GM12878 (cell line): Measurements from ENCODE around the gene AGRN. TPM values are rescaled to one million over a fixed set of nuclear protein-coding genes. Genes with fewer than 3 reads are reported as not detected.

Source experiments
- ATAC-seq: fragments of 200-7000 bp; cut with Tn5 transposase; 3 replicates; pipeline ENCODE4 v1.9.1; 2020; ENCODE audit warnings: mild to moderate bottlenecking, moderate library complexity
- BruUV-seq: library from RNA; stranded (reverse); fragments of 400-500 nt; replicated peaks from 2 replicates; lab custom pipeline; 2021; lab: Mats Ljungman, UMichigan
- CTCF ChIA-PET: fragments of 300-600 bp; sonication (Branson Sonifier 250); formaldehyde crosslinking; extraction: SDS; loops from one replicate; lab custom pipeline; 2021; ENCODE audit warnings: inconsistent platforms; lab: Yijun Ruan, JAX
- POLR2A ChIA-PET: fragments of 350-600 bp; formaldehyde crosslinking; extraction: SDS; loops from one replicate; lab custom pipeline; 2021; ENCODE audit warnings: inconsistent platforms; lab: Charles Lee
- RAD21 ChIA-PET: fragments of 300-600 bp; sonication (Branson Sonifier 250); formaldehyde crosslinking; loops from one replicate; lab custom pipeline; 2023; ENCODE audit warnings: antibody characterized with exemption; ENCODE audit not compliant: unreplicated experiment; lab: Charles Lee
- SMC1A ChIA-PET: fragments of 300-600 bp; sonication (Branson Sonifier 250); formaldehyde crosslinking; loops from one replicate; lab custom pipeline; 2023; ENCODE audit not compliant: unreplicated experiment, uncharacterized antibody; lab: Charles Lee
- DNase-seq: peaks from one replicate; pipeline ENCODE4 v3.0.0-alpha.2; 2011; ENCODE audit warnings: low read depth, low spot score
- FAIRE-seq: peaks from 3 replicates; lab custom pipeline; 2011; peaks lifted over from hg19 to GRCh38; lab: Jason Lieb, UNC
- H2AFZ ChIP-seq: 2 replicates; pipeline ENCODE4 v1.6.0; 2011; ENCODE audit warnings: low read depth, low read length, control low read depth; ENCODE audit not compliant: control insufficient read depth
- H3K27ac ChIP-seq: 2 replicates; pipeline ENCODE4 v1.5.1; 2011; ENCODE audit warnings: control low read depth; ENCODE audit not compliant: control insufficient read depth, insufficient read depth
- H3K27me3 ChIP-seq, 2 experiments: replicated peaks in 1 of 2; 2 replicates each; pipeline versions ENCODE4 v1.6.0 to v1.6.1; 2011; ENCODE audit warnings: low read length in 1 of 2; ENCODE audit not compliant: control insufficient read depth in 2 of 2, insufficient read depth in 2 of 2
- H3K36me3 ChIP-seq, 2 experiments: 2 replicates each; pipeline ENCODE4 v1.5.1; 2011; ENCODE audit warnings: low read length in 1 of 2; ENCODE audit not compliant: control insufficient read depth in 2 of 2, insufficient read depth in 2 of 2
- H3K4me1 ChIP-seq: 2 replicates; pipeline ENCODE4 v1.6.1; 2011; ENCODE audit warnings: mild to moderate bottlenecking, low read length, moderate library complexity, mixed read lengths; ENCODE audit not compliant: control insufficient read depth, insufficient read depth
- H3K4me2 ChIP-seq: 2 replicates; pipeline ENCODE4 v1.6.0; 2011; ENCODE audit warnings: control low read depth; ENCODE audit not compliant: control insufficient read depth, insufficient read depth
- H3K4me3 ChIP-seq: fragments of 200-600 bp; sonication (generic); 2 replicates; pipeline ENCODE4 v1.5.1; 2016
- H3K79me2 ChIP-seq: 2 replicates; pipeline ENCODE4 v1.6.0; 2011; ENCODE audit warnings: low read length; ENCODE audit not compliant: control insufficient read depth, insufficient read depth
- H3K9ac ChIP-seq: 2 replicates; pipeline ENCODE4 v1.8.0; 2011; ENCODE audit warnings: low read length, control low read depth, mixed read lengths; ENCODE audit not compliant: control insufficient read depth, insufficient read depth
- H3K9me3 ChIP-seq: replicated peaks from 3 replicates; pipeline ENCODE4 v1.5.1; 2011; ENCODE audit warnings: mild to moderate bottlenecking, low read length; ENCODE audit not compliant: control insufficient read depth, insufficient read depth
- H4K20me1 ChIP-seq: 2 replicates; pipeline ENCODE4 v1.6.0; 2011; ENCODE audit not compliant: control insufficient read depth, insufficient read depth
- BACH1 ChIP-seq: fragments of 450-650 bp; IDR thresholded peaks from 2 replicates; pipeline ENCODE4 v1.6.1; 2017; ENCODE audit warnings: mild to moderate bottlenecking, borderline replicate concordance
- BHLHE40 ChIP-seq, 2 experiments: fragments of 450-650 bp in 1 of 2; IDR thresholded peaks; 2 replicates each; pipeline ENCODE4 v1.6.1; 2011 to 2017; ENCODE audit warnings: low read depth in 2 of 2, borderline replicate concordance in 1 of 2, improper control_type of control experiment in 1 of 2, low read length in 1 of 2, mild to moderate bottlenecking in 1 of 2
- CBFB ChIP-seq: IDR thresholded peaks from 2 replicates; pipeline ENCODE4 v1.6.1; 2016; ENCODE audit warnings: antibody characterized with exemption, low read depth
- CHD1 ChIP-seq: IDR thresholded peaks from 2 replicates; pipeline ENCODE4 v1.6.1; 2012; ENCODE audit warnings: low read depth, low read length, improper control_type of control experiment
- EGR1 ChIP-seq, 2 experiments: IDR thresholded peaks; 1 replicate in 1 of 2; 2 replicates in 1 of 2; pipeline ENCODE4 v1.6.1; 2011 to 2012; ENCODE audit warnings: low read depth in 2 of 2, low read length in 2 of 2, borderline replicate concordance in 1 of 2, mild to moderate bottlenecking in 1 of 2, moderate library complexity in 1 of 2
- GATAD2B ChIP-seq: fragments of 450-650 bp; conservative IDR thresholded peaks from 2 replicates; pipeline ENCODE4 v1.6.1; 2017; ENCODE audit warnings: low read depth, mild to moderate bottlenecking, moderate library complexity
- HDAC6 ChIP-seq: fragments of 200-600 bp; sonication (generic); IDR thresholded peaks from one replicate; pipeline ENCODE4 v1.8.0; 2017; ENCODE audit warnings: antibody characterized with exemption; ENCODE audit not compliant: unreplicated experiment
- MEF2B ChIP-seq: fragments of 450-650 bp; IDR thresholded peaks from 2 replicates; pipeline ENCODE4 v1.6.1; 2018; ENCODE audit warnings: mild to moderate bottlenecking, moderate library complexity; ENCODE audit not compliant: partially characterized antibody, poor library complexity, severe bottlenecking
- NFXL1 ChIP-seq: fragments of 450-650 bp; IDR thresholded peaks from 2 replicates; pipeline ENCODE4 v1.6.1; 2017; ENCODE audit warnings: antibody characterized with exemption, mild to moderate bottlenecking, borderline replicate concordance
- PKNOX1 ChIP-seq: fragments of 450-650 bp; IDR thresholded peaks from 2 replicates; pipeline ENCODE4 v1.6.1; 2016; ENCODE audit warnings: mild to moderate bottlenecking
- POLR2A ChIP-seq: IDR thresholded peaks from 2 replicates; pipeline ENCODE4 v1.6.1; 2011; ENCODE audit warnings: low read depth, mild to moderate bottlenecking, low read length
- SUZ12 ChIP-seq: fragments of 200-600 bp; sonication (generic); IDR thresholded peaks from one replicate; pipeline ENCODE4 v1.6.1; 2018; ENCODE audit warnings: antibody characterized with exemption, mild to moderate bottlenecking; ENCODE audit not compliant: unreplicated experiment
- YY1 ChIP-seq: IDR thresholded peaks from 2 replicates; pipeline ENCODE4 v1.6.1; 2011; ENCODE audit warnings: low read depth, mild to moderate bottlenecking, low read length
- ZNF24 ChIP-seq: fragments of 450-650 bp; IDR thresholded peaks from 2 replicates; pipeline ENCODE4 v1.6.1; 2017; ENCODE audit warnings: antibody characterized with exemption, mild to moderate bottlenecking
- ZSCAN29 ChIP-seq: fragments of 450-650 bp; IDR thresholded peaks from 2 replicates; pipeline ENCODE4 v1.6.1; 2017; ENCODE audit warnings: mild to moderate bottlenecking, moderate library complexity
- WGBS: methylation state at CpG from one replicate; pipeline ENCODE4 v1.1.6; 2016; ENCODE audit warnings: low lambda C conversion rate; ENCODE audit not compliant: insufficient replicate concordance, insufficient coverage; ENCODE audit errors: missing lambda C conversion rate; 5-methylcytosine and 5-hydroxymethylcytosine counted together
- in situ Hi-C: fragments of 300-500 bp; cut with MboI; formaldehyde crosslinking; loops from 9 replicates; pipeline ENCODE4 v1.14.3; 2018; ENCODE audit warnings: mixed read lengths
- intact Hi-C: fragments of 100-400 bp; cut with micrococcal nuclease; formaldehyde crosslinking; loops from one replicate; pipeline ENCODE4 v1.14.2; 2022; ENCODE audit not compliant: unreplicated experiment
- polyA plus RNA-seq, 11 experiments: library from polyadenylated mRNA; depleted of rRNA in 4 of 11; unstranded in 6 of 11; stranded (reverse) in 5 of 11; fragments of >200 nt; fragmentation: Nextera tagmentation in 4 of 11; fragmentation: Illumina TruSeq in 1 of 11; extraction: Ambion mirVana in 4 of 11; extraction: Trizol in 1 of 11; gene quantifications; 1 replicate in 1 of 11; 2 replicates in 10 of 11; pipeline versions ENCODE4 v1.2.1 to v1.2.3, GENCODE V29; 2011 to 2016; ENCODE audit warnings: inconsistent platforms in 2 of 11, missing spikeins in 2 of 11, low read depth in 1 of 11
- total RNA-seq, 4 experiments: library from RNA; depleted of rRNA in 3 of 4; stranded (reverse); fragments of >200 nt in 3 of 4; fragmentation: Illumina TruSeq in 1 of 4; extraction: Trizol in 1 of 4; gene quantifications; 2 replicates each; pipeline versions ENCODE4 v1.2.1 to v1.2.3, GENCODE V29; 2013 to 2021
- TF ChIP-seq, protein P1 (sequence below): fragments of 450-650 bp; conservative IDR thresholded peaks from 2 replicates; pipeline ENCODE4 v1.6.1; 2017; ENCODE audit warnings: mild to moderate bottlenecking, moderate library complexity
- TF ChIP-seq, protein P2 (sequence below): IDR thresholded peaks from 2 replicates; pipeline ENCODE4 v1.6.1; 2011; ENCODE audit warnings: mild to moderate bottlenecking, low read depth, low read length, moderate library complexity; ENCODE audit not compliant: insufficient replicate concordance

The AGRN gene
- total and polyA plus RNA-seq, 10 of the 15 experiments (the other 5 are each of a cell fraction or from before 2014, with no cell fraction given): 0.02 to 41.8 (median 4.1) TPM

- no peak for TF ChIP-seq CBFB
- TF ChIP-seq MEF2B: no peak
- no peak for TF ChIP-seq YY1
- TF ChIP-seq, protein P1, sequence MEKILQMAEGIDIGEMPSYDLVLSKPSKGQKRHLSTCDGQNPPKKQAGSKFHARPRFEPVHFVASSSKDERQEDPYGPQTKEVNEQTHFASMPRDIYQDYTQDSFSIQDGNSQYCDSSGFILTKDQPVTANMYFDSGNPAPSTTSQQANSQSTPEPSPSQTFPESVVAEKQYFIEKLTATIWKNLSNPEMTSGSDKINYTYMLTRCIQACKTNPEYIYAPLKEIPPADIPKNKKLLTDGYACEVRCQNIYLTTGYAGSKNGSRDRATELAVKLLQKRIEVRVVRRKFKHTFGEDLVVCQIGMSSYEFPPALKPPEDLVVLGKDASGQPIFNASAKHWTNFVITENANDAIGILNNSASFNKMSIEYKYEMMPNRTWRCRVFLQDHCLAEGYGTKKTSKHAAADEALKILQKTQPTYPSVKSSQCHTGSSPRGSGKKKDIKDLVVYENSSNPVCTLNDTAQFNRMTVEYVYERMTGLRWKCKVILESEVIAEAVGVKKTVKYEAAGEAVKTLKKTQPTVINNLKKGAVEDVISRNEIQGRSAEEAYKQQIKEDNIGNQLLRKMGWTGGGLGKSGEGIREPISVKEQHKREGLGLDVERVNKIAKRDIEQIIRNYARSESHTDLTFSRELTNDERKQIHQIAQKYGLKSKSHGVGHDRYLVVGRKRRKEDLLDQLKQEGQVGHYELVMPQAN: 0 out of 2 replicates have a peak, but pooled peaks have one; percentile 44
- TF ChIP-seq, protein P2, sequence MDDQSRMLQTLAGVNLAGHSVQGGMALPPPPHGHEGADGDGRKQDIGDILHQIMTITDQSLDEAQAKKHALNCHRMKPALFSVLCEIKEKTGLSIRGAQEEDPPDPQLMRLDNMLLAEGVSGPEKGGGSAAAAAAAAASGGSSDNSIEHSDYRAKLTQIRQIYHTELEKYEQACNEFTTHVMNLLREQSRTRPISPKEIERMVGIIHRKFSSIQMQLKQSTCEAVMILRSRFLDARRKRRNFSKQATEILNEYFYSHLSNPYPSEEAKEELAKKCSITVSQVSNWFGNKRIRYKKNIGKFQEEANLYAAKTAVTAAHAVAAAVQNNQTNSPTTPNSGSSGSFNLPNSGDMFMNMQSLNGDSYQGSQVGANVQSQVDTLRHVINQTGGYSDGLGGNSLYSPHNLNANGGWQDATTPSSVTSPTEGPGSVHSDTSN: no peak
- TF ChIP-seq, all 136 proteins: peak for 13
Observed at GRCh38 chr1:998995-999724, 20.8 kb upstream of the AGRN start (continued).

DNA sequence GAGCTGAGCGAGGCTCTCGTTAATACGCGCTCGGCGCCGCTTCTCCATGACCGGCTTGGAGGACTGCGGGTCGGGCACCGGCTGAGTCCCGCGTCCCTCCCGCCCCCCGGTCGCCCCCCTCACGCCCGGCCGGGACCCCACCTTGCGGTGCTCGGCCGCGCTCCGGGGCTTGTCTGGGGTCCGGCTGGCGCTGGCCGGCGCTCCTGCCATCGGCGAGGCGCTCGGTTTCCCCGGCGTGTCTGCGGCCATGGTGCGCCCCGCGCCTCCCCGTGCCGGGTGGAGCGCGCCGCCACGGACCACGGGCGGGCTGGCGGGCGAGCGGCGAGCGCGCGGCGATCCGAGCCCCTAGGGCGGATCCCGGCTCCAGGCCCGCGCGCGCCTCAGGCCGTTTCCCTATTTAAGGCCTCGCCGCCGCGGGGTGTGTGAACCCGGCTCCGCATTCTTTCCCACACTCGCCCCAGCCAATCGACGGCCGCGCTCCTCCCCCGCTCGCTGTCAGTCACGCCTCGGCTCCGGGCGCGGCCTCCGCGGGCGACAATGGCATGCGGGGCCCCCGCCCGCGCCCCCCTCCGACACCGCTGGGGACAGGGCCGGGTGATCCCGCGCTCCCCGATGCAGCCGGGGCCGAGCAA, 20.1 kb upstream of the AGRN start, which contains the start of gene HES4:
Gene HES4, minus strand, starts transcription at position 373 of the 632 bp plus-strand sequence. Its CDS starts 124 bp downstream, at position 249.
- H3K4me3 ChIP-seq: peak within 1 kb of the TSS; percentile 66
- no peak within 1 kb of the TSS for H3K27ac ChIP-seq
- BruUV-seq: no TSS peak
- no peaks in the 10 kb centered on the region for H3K79me2 ChIP-seq
- H2AFZ ChIP-seq: peak within 1 kb of the TSS; percentile 75
- peaks cover 0 to 20% of the 10 kb centered on the region in 2 experiments; a peak in 2 of 4 replicates for H3K27me3 ChIP-seq
- no peak for DNase-seq
- H4K20me1 ChIP-seq: no peaks in the 10 kb centered on the region
- POLR2A ChIA-PET: interaction anchor here (2.6 kb wide), 1 partner anchor 7 kb away, joined by 10 read pairs; no protein-coding TSS in a partner anchor
- 4% methylated on average over 49 of the region's 95 CpGs for WGBS
- no peak for FAIRE-seq
- RAD21 ChIA-PET: interaction anchor here (0.6 to 1.0 kb wide), 3 partner anchors 16 to 777 kb away, joined by 3 to 4 read pairs (median 3); no protein-coding TSS in a partner anchor
- H3K4me1 ChIP-seq: peaks cover 19% of the 10 kb centered on the region
- H3K4me2 ChIP-seq: peak within 1 kb of the TSS; percentile 96
- CTCF ChIA-PET: interaction anchor here (5.6 kb wide), 1 partner anchor 16 kb away, joined by 56 read pairs; the partner anchor contains the start of gene PERM1
- peak; percentile 59 for ATAC-seq
- H3K9ac ChIP-seq: peak within 1 kb of the TSS; percentile 44
- H3K9me3 ChIP-seq: no peaks in the 10 kb centered on the region
- no peaks in the 10 kb centered on the region for H3K36me3 ChIP-seq
- intact Hi-C loops: no loop called here
- SMC1A ChIA-PET: interaction anchor here (1.3 to 1.6 kb wide), 2 partner anchors 13 to 15 kb away, joined by 3 read pairs; partner anchors contain the start of gene ISG15
- in situ Hi-C loops: no loop called here
- peak; percentile 93 for TF ChIP-seq ZSCAN29
- peak in 1 of 2 experiments; percentile 11; a peak in 1 of 3 replicates for TF ChIP-seq EGR1 (IDR thresholded peaks at IDR 0.05; ENCODE audit: borderline replicate concordance in 1 of 2, low read depth in 2 of 2, low read length in 2 of 2)
- TF ChIP-seq BACH1: peak; percentile 21
- TF ChIP-seq POLR2A: 0 out of 2 replicates have a peak, but pooled peaks have one; percentile 16
- TF ChIP-seq GATAD2B: peak; percentile 50
- TF ChIP-seq SUZ12: peak; percentile 32
- TF ChIP-seq HDAC6: peak; percentile 67
- TF ChIP-seq BHLHE40 (IDR thresholded peaks at IDR 0.05; ENCODE audit: borderline replicate concordance in 1 of 2, low read depth in 2 of 2, low read length in 1 of 2): peak in 1 of 2 experiments; percentile 73; a peak in 1 of 4 replicates
- TF ChIP-seq CHD1: no peak
- 0 out of 2 replicates have a peak, but pooled peaks have one; percentile 11 for TF ChIP-seq ZNF24
- TF ChIP-seq NFXL1: no peak
- TF ChIP-seq PKNOX1: peak; percentile 93
